ENCODE data around the gene PSPC1.

Gene PSPC1

GRCh38 chr13:19673473-19674430 is 109.0 kb downstream of the PSPC1 start:
- DNase-seq (ENCODE audit: low read depth in 2 of 2) = no peak

GRCh38 chr13:19672990-19673389 is 109.8 kb downstream of the PSPC1 start:
- DNase-seq (ENCODE audit: low read depth in 2 of 2) = no peak

GRCh38 chr13:19670147-19670546 is 112.6 kb downstream of the PSPC1 start:
- DNase-seq (ENCODE audit: low read depth in 2 of 2) = no peak

- DNase-seq (ENCODE audit: low read depth in 2 of 2) = no peak
Observed at GRCh38 chr13:19668778-19669177, 114.0 kb downstream of the PSPC1 start.

- no peak for DNase-seq (ENCODE audit: low read depth in 2 of 2)
Observed at GRCh38 chr13:19665427-19665859, 117.3 kb downstream of the PSPC1 start.

- no peak for DNase-seq (ENCODE audit: low read depth in 2 of 2)
Observed at GRCh38 chr13:19664481-19665230, 118.1 kb downstream of the PSPC1 start.

- DNase-seq (ENCODE audit: low read depth in 2 of 2) = no peak
Observed at GRCh38 chr13:19663416-19663979, 119.2 kb downstream of the PSPC1 start.

GRCh38 chr13:19661561-19661960 is 121.2 kb downstream of the PSPC1 start:
- DNase-seq (ENCODE audit: low read depth in 2 of 2) = no peak

GRCh38 chr13:19661126-19661525 is 121.6 kb downstream of the PSPC1 start:
- DNase-seq (ENCODE audit: low read depth in 2 of 2) = no peak

GRCh38 chr13:19658831-19659230 is 123.9 kb downstream of the PSPC1 start:
- DNase-seq (ENCODE audit: low read depth in 2 of 2) = no peak

GRCh38 chr13:19657872-19658591 is 124.7 kb downstream of the PSPC1 start:
- no peak for DNase-seq (ENCODE audit: low read depth in 2 of 2)

All from stimulated activated CD4-positive, alpha-beta T cell treated with anti-CD3 and anti-CD28 coated beads, Interleukin-12 subunit alpha, Interleukin-12 subunit beta, amount 100 ng/mL, for 24 hours (primary cell).